AG04449 (cell line): ENCODE measurements around the gene NCOA6.

Experiments
- CTCF ChIA-PET: fragments of 350-600 bp; formaldehyde crosslinking; extraction: SDS; loops from one replicate; lab custom pipeline; 2021; ENCODE audit warnings: antibody characterized with exemption; lab: Yijun Ruan, JAX
- POLR2A ChIA-PET: fragments of 400-600, 350-600 bp; formaldehyde crosslinking; extraction: SDS; loops from one replicate; lab custom pipeline; 2020; ENCODE audit warnings: antibody characterized with exemption, inconsistent platforms; lab: Yijun Ruan, JAX
- DNase-seq: peaks from one replicate; pipeline ENCODE4 v3.0.0-alpha.2; 2010; ENCODE audit warnings: low read depth, low spot score
- H3K4me3 ChIP-seq: 2 replicates; pipeline ENCODE4 v1.5.1; 2011; ENCODE audit warnings: low read depth, mild to moderate bottlenecking, control low read depth, low read length
- TF ChIP-seq, protein P1 (sequence below): IDR thresholded peaks from one replicate; pipeline ENCODE4 v1.5.1; 2011; ENCODE audit warnings: mild to moderate bottlenecking, moderate library complexity, low read length, control low read depth, inconsistent platforms; ENCODE audit not compliant: insufficient read depth; ENCODE audit errors: missing control alignments

NCOA6 gene

DNA sequence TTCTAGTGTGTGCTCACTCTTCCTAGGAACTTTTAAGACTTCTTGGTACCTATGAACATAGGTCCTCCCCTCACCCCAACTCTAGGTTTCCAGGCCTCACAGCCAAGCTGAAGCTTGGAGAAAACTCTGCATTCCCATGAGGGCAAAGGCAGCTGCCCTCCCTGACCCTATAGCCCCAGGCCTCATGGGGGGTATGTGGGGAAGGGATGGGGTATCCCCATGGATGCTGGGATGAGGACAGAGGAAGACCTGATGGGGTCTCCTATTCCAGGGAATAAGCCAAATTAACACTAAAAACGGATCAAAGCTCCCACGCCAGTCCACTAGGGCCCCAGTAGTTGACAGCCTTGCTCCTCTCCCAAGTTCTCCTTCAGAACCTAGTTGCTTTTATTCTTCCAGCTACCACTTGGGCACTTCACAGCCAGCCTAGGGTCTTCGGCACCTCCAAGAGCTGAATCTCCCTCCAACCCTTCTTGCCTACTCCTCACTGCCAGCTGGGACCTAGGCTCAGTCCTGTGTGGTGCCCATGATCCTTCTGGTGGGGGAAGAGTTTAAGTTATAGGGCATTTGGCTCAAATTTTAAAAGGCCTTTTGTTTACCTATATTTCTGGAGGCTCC lies 113.5 kb downstream of the NCOA6 start:
- ChIA-PET POLR2A (interaction anchor here (0.6 kb wide), 1 partner anchor 224 kb away, joined by 3 read pairs; no protein-coding TSS in a partner anchor), CTCF (interaction anchor here (0.6 to 2.4 kb wide), 4 partner anchors 58 to 887 kb away, joined by 3 to 10 read pairs (median 5); no protein-coding TSS in a partner anchor)
- H3K4me3 ChIP-seq: no peak overlapping the region
- TF ChIP-seq, protein P1, sequence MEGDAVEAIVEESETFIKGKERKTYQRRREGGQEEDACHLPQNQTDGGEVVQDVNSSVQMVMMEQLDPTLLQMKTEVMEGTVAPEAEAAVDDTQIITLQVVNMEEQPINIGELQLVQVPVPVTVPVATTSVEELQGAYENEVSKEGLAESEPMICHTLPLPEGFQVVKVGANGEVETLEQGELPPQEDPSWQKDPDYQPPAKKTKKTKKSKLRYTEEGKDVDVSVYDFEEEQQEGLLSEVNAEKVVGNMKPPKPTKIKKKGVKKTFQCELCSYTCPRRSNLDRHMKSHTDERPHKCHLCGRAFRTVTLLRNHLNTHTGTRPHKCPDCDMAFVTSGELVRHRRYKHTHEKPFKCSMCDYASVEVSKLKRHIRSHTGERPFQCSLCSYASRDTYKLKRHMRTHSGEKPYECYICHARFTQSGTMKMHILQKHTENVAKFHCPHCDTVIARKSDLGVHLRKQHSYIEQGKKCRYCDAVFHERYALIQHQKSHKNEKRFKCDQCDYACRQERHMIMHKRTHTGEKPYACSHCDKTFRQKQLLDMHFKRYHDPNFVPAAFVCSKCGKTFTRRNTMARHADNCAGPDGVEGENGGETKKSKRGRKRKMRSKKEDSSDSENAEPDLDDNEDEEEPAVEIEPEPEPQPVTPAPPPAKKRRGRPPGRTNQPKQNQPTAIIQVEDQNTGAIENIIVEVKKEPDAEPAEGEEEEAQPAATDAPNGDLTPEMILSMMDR: no peak
- no peak for DNase-seq

DNA sequence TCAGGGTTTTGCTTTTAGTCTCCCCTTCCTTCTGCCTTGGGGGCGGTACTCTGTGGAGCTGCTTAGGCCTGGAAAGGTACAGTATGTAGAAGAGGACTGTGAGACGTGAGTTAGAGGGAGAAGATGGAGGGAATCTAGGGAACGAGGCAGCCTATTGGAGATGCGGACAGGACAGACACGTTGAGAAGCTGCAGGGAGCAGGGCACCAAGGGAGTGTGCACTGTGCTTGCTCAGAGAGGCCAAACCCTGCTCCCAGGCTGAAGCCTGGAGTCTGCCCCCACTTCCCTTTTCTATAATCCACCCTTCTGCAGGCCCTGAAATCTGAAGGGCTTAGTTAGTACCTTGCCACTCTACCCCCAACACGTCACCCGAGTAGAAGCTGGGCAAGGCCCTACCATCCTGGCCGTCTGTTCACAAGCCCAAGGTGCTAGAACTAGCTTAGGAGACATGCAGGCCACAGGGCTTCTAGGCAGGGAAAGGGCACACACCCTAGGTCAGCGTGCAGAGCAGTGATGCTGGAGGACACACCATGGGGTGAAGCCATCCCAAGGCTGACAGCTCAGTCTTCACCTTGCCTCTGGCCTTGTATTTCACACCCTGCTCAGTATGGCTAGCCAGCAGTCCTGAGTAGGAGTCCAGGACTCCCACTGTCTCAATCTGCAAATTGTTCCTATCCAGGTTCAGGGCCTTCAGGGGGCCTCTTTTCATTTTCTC lies 114.4 kb downstream of the NCOA6 start:
- ChIA-PET POLR2A (no interaction called here), CTCF (interaction anchor here (0.7 to 2.4 kb wide), 4 partner anchors 9 to 398 kb away, joined by 3 to 10 read pairs (median 5); no protein-coding TSS in a partner anchor)
- no peak overlapping the region for H3K4me3 ChIP-seq
- DNase-seq: no peak
- TF ChIP-seq, protein P1: no peak

DNA sequence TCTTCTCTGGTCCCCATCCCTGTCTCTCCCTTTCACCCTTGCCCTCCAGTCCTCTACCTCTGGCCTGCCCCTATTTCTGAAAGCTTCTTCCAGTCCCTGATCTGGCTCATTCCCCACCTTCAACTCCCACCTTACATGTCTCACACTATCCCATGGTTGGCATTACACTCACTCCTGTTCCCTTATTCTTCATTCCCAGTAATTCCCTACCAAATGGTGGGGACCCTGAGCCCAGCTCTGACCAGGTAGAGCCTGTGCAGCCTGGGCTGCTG lies 114.9 kb downstream of the NCOA6 start:
- TF ChIP-seq, protein P1: no peak
- CTCF ChIA-PET: interaction anchor here (1.0 to 2.4 kb wide), 4 partner anchors 10 to 398 kb away, joined by 3 to 10 read pairs (median 6); no protein-coding TSS in a partner anchor

DNA sequence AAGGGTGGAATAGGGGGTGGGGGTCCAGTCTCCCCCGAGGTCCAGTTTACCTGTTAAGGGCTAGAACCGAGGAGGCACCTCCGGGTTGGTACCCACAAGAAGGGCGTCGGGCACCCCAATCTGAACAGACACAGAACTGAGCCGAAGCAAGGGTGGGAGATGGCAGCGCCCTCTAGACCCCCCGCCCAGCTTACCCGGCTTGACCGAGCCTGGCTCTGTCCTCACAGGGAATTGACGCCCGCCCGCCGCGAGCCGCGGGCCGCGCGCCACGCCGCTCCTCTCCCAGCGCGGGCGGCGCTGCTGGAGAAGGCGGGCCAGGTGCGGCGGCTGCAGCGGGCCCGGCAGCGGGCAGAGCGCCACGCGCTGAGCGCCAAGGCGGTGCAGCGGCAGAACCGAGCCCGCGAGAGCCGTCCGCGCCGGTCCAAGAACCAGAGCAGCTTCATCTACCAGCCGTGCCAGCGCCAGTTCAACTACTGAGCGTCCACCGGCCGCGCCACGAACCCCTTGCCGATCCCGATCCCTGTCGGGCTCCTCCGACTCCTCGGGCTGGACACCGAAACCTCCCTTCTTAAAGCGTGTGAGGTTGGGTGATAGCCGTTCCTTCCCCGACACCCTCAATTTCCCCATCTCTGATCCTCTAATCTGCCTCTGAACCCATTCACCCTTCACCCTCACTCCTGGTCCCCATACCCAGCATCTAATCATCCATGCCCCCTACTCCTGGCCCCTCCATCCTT lies 115.5 kb downstream of the NCOA6 start:
- ChIA-PET POLR2A (interaction anchor here (1.0 kb wide), 1 partner anchor 442 kb away, joined by 3 read pairs; no protein-coding TSS in a partner anchor), CTCF (interaction anchor here (1.3 to 1.6 kb wide), 2 partner anchors 141 to 396 kb away, joined by 4 read pairs; no protein-coding TSS in a partner anchor)
- no peak for DNase-seq
- H3K4me3 ChIP-seq: peak overlapping the region; percentile 63
- TF ChIP-seq, protein P1: peak; percentile 52

More for the DNA sequence above, 114.9 kb downstream of the NCOA6 start:
- H3K4me3 ChIP-seq: peak overlapping the region; percentile 63
- POLR2A ChIA-PET: no interaction called here
- no peak for DNase-seq

DNA sequence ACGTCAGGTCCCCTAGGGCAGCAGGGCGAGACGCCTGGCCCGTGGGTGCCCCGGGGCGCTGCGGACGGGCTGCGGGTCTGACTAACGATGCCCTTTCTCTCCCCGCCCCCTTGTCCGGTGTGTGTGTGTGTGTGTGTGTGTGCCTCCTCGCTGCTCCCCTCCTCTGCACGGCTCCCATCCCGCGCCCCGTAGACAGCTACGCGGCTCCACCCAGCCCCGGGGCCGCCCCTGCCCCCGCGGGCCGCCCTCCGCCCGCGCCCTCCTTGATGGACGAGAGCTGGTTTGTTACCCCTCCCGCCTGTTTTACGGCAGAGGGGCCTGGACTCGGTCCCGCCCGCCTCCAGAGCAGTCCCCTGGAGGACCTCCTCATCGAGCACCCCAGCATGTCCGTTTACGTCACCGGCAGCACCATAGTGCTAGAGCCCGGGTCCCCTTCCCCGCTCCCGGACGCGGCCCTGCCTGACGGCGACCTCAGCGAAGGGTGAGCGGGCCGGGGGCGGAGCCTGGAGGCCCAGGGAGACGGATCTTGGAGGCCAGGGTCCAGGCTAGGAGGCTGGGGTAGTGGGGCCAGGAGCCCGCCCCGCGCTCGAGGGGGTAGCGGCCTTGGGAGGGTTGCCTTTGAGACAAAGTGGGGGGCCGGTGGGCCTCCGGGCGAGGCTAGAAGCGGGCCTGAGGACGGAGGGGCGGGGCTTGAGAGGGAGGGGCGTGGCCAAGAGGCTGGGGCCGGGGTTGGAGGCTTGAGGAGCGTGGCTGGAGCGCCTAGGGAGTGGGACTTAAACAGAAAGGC lies 116.2 kb downstream of the NCOA6 start:
- H3K4me3 ChIP-seq: peak overlapping the region; percentile 63
- TF ChIP-seq, protein P1: no peak
- ChIA-PET CTCF (interaction anchor here (1.3 to 7.2 kb wide), 5 partner anchors 130 to 519 kb away, joined by 4 to 32 read pairs (median 5); no protein-coding TSS in a partner anchor), POLR2A (interaction anchor here (1.0 kb wide), 1 partner anchor 441 kb away, joined by 3 read pairs; no protein-coding TSS in a partner anchor)
- DNase-seq: no peak
